Dermis microvascular lymphatic vessel endothelial cell (primary cell): Measurements from ENCODE around the gene SHROOM4. TPM values are rescaled to one million over a fixed set of nuclear protein-coding genes. Genes with fewer than 3 reads are reported as not detected.

Source experiments
- DNase-seq, 2 donors: peaks; one replicate each; pipeline versions ENCODE4 v3.0.0 to v3.0.0-alpha.2; 2010; ENCODE audit warnings: low read depth in 2 of 2
- total RNA-seq: library from RNA; depleted of rRNA; stranded (reverse); fragments of >200 nt; gene quantifications from 2 replicates; pipeline ENCODE4 v1.2.1, GENCODE V29; 2014

SHROOM4 gene
- total RNA-seq, 1 donor from 2014 or later, result 20.3 TPM

DNA sequence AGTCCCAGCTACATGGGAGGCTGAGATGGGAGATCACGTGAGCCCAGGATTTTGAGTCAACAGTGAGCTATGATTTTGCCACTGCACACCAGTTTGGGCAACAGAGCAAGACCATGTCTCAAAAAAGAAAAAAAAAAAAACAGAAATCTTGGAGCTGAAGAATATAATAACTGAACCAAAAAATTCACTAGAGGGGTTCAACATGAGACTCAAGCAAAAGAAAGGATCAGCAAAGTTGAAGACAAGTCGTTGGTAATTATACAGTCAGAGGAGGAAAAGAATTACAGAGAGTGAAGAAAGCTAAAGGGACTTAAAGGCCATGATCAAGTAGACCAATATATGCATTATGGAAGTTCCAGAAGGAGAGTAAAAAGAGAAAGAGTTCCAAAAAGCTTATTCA lies 26.9 kb downstream of the SHROOM4 start:
- DNase-seq, result no peak

DNA sequence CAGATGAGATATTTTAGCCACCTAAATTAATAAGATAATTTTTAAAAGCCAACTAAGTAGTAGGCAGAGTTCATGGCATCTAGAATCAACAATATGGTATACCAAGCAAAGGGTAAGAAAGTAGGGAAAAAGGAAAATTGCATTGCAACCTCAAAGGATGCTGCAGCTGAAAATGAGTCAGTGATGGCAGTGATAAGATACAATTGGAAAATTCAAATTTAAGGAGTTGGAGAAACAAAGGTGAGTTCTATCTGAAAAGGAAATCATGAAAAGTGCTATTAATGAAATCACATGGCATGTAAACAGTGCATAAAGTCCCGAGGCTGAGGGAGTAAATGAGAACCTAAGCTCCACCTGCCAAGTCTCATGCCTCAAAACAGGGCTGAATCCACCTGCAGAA lies 33.9 kb downstream of the SHROOM4 start:
- DNase-seq, result no peak

DNA sequence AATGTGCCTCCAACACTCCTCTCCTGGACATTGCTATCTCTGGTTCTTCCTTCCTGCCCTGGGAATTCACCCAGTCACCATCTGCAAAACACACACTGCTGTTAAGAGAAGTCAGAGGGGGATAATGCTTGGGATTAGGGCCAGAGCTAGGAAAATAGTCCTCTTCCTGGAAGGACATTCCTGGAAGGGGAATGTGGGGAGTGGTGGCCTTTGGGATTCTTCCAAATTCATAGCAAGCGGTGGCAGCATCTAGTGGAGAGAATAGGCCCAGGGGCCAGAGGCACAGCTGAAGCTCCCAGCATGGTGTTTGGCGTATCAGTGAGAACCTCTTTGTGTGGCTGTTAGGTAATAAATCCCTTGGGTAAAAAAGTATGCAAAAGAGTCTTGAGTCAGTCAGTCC lies 34.3 kb downstream of the SHROOM4 start:
- DNase-seq, result peak; percentile 21 to 40

DNA sequence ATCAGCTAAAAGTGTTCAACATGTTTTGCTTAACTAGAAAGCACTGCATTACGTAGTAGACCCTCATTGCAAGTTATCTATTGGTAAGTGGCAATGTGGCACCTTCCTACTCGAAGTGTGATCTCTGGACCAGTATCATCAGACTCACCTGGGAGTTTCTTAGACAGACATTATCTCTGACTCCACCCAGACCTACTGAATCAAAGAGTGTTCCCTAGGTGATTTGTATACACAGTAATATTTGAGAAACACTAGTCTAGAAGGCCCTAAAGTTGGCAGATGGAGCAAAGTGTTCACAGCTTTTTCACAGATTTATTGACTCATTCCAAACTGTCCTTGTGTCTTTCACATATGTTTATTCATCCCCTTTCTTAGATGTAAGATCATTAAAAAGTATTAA lies 35.7 kb downstream of the SHROOM4 start:
- no peak for DNase-seq

DNA sequence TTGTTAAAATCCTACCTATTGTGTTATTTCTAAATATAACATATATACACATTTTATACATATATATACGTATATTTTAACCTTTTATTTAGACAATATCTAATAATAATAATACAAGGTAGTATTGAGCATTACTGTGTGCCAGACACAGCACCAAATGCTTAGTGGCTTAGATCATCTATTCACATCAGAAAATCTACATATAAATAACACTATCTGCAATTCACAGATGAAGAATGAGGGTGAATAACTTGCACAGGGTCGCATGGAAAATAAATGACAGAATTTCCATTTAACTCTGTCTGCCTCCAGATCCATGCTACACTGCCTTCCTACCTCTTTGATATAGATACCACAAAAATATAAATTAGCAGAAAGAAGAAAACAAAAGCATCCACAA lies 37.7 kb downstream of the SHROOM4 start:
- DNase-seq, result no peak

DNA sequence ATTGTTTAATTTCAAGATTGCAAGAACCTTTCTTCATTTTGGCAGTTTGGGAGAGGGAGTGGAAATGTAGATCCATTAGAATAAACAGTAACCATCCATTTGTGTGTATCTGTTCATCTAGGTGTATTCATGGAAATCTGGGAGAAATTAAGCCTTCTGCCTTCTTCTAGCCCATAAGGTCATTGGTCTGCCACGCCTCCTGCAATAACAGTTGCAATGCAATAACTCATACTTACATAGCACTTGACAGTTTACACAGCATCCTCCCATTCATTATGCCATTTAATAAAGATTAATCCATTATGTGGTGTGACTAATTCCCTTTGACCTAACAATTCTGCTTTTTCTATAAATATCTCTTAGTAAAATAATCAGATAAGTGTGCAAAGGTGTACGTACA lies 42.6 kb downstream of the SHROOM4 start:
- no peak for DNase-seq

DNA sequence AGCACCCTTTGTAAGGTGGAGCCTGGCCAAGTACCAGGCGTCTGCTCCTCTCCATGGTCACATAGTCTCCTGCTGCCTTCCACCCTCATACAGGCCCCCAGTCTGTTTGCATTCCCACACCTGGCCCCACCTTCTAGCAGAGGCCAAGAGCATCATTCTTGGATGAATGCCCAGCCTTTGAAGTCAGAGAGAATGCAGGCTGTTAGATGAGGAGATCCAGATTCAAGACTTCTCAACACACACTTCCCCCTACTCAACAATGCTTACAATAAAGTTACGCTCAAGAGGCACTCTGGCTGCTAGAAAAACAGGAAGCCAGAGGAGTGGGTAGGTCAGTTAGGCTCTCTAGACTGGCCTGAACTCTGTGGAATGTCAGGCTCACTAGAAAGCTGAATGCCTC lies 43.3 kb downstream of the SHROOM4 start:
- peak in 1 of 2 donors; percentile 60 for DNase-seq

DNA sequence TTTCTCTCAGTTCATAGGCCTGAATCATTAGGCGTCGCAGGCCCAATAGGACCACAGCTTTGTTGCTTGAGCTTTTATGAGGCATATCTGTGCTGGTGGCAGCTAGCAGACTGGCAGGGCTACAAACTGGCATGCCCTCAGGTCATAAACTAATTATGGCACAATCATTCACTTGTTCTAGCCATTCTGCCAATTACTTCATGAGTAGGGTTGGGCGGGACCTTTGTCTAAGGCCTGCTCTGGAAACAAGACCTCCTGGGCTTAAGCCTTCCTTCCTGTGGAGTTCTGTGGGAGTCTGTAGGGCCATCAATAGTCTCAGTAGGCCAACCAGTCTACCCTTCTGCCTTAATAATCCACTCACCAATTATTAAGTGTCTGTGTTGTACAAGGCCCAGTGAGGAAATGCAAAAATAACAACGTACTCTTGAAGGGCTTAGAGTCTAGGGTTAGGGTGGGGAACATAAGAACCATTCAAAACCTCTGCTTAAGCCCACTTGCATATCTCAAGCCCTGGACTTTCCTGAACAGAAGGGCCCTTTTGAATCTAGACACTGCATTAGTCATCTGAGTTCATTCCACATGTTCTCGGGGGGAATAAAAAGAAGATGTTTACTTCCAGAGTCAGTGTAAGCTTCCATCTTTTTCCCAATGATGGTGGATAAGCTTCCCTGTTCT lies 44.5 kb downstream of the SHROOM4 start:
- peak in 1 of 2 donors; percentile 5 for DNase-seq

DNA sequence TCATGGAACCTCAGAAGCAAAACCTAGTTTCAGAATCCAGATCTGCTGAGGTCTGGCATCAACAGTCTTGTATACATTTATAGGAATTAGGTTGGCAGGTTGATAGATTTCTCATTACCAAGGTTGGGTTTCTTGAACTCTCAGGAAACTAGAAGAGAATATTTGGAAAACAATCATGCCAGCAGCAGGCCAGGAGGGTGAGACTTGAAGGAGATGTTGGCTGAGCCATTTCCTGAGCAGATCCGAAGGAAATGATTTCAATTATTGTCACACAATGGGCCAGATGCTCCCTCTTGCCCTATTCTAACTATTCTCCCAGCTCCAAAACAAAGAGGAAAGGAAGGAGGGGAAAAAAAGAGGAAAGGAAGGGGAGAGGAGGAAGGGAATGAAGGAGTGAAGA lies 45.2 kb downstream of the SHROOM4 start:
- DNase-seq, result peak in 1 of 2 donors; percentile 64

DNA sequence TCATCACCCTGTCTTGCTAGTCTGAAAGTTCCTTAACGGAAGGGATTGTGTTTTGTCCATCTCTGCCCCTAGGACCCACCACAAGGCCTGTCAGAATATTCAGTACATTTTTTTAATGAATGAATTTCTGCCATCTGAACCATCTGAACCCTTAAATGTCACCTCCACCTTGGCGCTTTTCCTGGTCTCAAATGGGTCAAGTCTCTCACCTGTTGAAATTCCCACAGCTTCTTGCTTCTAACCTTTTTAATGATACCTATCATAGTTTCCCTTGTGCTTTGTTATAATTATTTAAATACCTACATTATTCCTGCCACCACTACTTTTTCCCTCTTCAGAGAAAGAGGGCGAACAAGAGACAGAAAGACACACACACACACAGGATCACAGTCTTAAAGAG lies 48.0 kb downstream of the SHROOM4 start:
- DNase-seq, result no peak

DNA sequence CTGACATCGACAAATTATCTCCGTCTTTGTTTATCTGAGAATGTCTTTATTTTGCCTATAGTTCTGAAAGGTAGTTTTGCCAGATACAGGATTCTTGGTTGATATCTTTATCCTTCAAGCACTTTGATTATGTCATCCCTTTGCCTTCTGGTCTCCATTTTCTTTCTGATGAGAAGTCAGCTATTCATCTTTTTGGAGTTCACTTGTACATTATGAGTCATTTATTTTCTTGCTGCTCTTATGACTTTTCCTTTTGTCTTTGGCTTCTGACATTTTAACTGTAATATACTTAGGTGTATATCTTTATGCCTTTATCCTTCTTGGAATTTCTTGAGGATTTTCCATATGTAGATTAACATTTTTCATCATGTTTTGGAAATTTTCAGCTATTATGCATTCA lies 51.4 kb downstream of the SHROOM4 start:
- peak in 1 of 2 donors; percentile 23 for DNase-seq

DNA sequence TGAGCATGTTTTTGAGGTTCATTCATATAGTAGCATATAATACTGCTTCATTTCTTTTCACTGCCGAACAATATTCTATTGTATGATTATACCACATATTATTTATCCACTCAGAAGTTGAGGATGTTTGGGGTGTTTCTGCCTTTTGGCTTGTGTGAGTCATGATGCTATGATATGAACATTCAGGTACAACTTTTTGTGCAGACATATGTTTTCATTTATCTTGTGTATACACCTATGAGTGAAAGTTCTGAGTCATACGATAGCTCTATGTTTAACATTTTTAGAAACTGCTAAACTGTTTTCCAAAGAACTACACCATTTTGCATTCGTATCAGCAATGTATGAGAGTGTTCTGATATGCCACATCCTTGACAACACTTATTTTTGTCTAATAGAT lies 57.7 kb downstream of the SHROOM4 start:
- DNase-seq, result no peak

DNA sequence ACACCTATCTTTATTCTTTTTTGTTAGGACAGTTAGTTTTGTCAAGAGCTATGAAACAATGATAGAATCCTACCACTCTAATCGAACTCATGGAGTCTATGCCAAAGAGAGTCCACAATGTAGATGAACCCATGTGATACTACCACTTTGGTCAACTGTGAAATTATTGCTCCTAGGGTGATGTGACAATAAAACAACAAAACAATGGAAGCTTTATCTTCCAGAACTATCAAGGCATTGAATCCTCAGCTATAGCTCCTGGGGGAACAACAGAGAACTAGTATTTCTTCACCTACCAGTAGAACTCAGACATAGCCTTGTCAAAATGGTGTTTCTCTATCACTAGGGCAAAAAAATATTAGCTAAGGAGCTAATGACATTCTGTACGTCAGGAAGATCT lies 62.9 kb downstream of the SHROOM4 start:
- no peak for DNase-seq

DNA sequence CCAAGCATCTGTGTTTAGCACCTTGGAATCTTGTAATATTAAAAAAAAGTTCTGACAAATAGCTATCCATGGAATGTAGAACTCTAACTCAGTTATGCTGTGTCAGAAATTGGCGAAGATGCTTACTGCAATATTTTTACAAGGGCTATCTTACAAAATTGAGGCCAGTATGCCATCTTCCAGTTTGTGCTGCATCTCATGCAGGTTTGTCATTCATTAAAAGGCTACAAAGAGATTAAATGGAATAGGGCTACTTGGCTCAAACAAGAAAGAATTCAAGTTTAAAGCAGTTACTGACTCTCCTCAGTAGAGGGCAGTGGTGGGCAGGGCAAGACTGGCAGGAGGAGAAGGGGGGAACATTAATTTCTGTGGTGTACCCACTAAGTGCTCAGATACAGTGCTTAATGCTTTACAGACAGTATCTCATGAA lies 66.5 kb downstream of the SHROOM4 start:
- DNase-seq, result peak in 1 of 2 donors; percentile 22

DNA sequence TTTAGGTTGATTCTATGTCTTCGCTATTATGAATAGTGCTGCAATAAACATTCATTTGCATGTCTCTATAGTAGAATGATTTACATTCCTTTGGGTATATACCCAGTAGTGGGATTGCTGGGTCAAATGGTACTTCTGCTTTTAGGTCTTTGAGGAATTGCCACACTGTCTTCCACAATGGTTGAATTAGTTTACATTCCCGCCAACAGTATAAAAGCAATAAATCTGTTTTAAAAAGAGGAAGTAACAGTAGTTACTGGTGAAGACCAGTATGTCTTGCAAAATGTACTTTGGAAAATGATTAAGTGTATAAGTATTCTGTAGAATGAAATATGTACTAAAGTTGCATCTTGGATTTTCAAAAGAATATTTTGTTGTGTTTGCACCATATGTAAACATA lies 77.3 kb downstream of the SHROOM4 start:
- DNase-seq, result no peak

DNA sequence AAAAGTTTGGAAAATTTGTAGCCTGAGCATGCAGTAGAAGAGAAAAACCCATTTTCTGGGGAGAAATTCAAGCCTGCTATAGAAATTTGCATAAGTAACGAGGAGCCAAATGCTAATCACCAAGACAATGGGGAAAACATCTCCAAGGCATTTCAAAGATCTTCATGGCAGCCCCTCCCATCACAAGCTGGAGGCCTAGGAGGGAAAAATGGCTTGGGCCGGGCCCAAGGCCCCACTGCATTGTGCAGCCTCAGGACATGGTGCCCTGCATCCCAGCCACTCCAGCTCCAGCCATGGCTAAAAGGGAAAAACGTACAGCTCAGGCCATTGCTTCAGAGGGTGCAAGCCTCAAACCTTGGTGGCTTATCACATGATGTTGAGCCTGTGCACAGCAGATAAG lies 87.7 kb downstream of the SHROOM4 start:
- no peak for DNase-seq

DNA sequence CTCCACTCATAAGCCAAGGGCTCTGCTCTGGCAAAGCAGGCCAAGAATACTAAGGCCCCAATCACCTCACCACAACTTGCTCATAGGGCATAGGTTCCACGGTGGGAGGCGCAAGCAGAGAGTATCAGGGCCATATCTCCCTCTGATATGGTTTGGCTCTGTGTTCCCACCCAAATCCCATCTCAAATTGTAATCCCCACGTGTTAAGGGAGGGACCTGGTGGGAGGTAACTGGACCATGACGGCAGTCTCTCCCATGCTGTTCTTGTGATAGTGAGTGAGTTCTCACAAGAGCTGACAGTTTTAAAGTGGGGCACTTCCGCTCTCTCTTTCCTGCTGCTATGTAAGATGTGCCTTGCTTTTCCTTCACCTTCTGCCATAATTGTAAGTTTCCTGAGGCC lies 88.7 kb downstream of the SHROOM4 start:
- DNase-seq, result no peak

DNA sequence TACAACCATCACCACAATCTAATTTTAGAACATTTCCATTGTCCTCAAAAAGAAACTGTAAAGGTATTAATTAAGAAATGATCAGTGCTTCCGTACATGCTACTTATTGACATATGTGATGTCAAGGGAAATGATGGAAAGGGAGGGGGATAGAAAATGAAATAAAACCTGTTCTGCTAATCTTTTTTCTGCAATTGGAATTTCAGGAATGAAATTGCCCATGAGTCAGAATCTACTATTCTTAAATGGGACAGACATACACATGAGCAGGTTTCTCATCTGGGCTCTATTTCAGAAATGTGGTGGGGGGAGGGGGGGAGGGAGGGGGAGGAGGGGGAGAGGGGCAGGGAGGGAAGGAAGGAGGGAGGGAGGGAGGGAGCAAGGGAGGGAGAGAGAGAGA lies 91.0 kb downstream of the SHROOM4 start:
- no peak for DNase-seq

DNA sequence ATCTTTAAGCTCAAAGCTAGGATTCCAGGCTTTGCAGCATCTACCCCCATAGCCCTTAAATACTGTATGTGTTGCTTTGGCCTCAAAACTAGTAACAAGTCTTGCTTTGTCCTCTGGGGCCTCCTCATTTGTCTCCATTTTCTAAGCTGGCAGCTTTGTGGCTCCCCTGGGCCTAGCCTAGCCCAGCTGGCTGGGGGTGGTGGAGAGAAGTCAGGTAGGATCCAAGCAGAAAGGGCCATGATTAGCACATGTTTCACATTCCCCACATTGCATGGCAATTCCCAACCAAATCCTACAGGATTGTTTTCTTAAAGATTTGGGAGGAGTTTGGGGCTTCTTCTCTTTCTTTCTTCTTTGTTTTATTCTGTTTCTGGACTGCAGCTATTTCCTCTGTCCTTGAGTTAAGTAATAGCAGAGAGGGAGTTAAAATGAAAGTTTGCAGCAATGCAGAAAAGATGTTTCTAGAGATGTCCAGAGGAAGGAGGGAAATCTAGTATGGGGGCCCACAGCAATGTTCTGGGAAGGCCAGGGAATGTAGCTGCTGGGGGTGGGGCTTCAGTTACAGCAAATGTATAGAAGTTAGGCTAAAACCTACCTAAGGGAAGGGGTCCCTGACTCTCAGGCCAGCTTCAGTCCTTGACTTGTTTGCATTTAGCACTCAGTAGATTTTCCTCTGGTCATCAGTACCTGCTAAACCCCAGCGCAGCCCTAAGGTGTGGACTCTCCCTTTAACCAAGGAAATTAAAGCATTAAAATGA lies 92.1 kb downstream of the SHROOM4 start:
- no peak for DNase-seq

DNA sequence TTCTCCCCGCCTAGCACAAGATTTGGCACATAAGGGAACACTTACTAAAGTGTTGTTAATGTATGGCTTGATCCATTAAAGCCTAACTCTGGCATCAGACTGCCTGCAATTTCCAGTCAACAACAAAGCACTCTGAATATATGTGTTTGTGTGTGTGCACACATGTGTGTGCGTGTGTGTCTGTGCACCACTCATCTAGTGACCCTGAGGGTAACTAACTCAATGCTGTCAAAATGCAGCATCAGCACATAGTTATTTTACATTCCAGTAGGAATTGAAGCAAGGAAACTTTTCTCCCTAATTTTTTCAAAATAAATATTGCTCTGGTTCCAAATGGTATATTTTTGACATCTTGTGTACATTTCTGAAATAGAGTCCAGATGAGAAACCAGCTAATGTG lies 94.4 kb downstream of the SHROOM4 start:
- DNase-seq, result no peak

DNA sequence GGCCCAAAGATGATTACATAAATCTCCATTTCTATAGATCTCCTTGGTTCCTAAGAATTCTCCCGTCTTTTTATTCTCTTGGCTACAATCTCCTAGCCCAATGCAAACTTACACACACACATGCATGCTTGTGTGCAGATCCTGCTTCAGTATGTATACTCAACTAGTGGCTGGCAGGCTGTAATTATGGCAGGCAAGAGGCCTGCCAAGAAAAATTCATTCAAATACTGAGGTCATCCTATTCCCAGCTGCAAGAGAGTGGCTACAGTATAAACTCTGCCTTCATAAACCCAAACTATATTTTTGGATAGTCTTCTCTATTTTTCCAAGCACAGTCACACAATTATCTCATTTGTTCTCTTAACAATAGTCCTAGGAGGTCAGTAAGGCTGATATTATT lies 95.2 kb downstream of the SHROOM4 start:
- DNase-seq, result peak in 1 of 2 donors; percentile 38

DNA sequence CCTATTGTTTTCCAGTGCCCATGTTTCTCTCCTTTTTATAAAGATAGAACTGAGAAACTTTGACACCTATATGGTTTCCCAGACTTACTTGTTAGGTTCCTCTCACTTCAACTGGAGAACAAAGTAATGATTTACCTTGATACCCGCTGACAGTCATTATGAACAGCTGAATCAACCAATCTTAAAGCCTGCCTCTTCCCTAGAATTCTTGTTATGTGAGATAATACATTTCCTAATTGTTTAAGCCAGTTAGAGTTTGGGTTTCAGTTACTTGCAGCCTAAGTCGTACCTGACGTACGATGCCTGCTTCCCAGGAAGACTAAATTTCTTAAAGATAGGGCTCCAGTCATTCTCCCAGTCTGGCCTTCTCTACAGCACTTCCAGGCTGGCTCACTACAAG lies 97.3 kb downstream of the SHROOM4 start:
- DNase-seq, result no peak

DNA sequence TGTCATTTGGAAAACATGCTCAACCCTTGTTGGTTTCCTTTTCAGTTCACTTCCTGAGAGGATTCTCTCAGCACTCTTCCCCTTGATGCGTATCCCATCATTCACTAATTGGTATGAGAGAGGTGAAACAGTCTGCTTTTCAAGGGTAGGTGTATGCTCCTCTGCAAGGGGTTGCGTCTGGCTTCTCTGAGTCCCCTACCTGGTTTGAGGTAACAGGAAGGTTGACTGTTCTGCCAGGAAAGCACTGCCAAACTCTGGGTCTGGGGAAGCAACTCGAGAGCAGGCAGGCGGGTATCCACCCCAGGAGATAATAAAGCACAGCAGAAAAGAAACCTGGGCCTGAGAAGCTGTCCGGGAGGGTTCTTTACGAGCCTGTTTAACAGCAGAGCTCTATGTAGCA lies 101.2 kb downstream of the SHROOM4 start:
- no peak for DNase-seq
